ENCODE measurements around the gene C11orf52.
"Not testable (repeated sequence)": the region's sequence is repeated elsewhere in the genome, so short reads cannot be mapped to it uniquely, and the experiment has no call there.

Gene C11orf52

GRCh38 chr11:111913031-111913861 is 5.5 kb upstream of the C11orf52 start:
- DNase-seq, result no peak

- no peak for DNase-seq
Observed at GRCh38 chr11:111913997-111914396, 4.7 kb upstream of the C11orf52 start.

GRCh38 chr11:111916768-111917167 is 1.9 kb upstream of the C11orf52 start:
- DNase-seq, result no peak

- no peak for DNase-seq
Observed at GRCh38 chr11:111917312-111917711, 1.4 kb upstream of the C11orf52 start.

- DNase-seq, result no peak
Observed at GRCh38 chr11:111917788-111918187, 925 bp upstream of the C11orf52 start.

GRCh38 chr11:111920908-111921307 is 2.2 kb downstream of the C11orf52 start:
- no peak for DNase-seq

GRCh38 chr11:111921541-111922230 is 3.0 kb downstream of the C11orf52 start:
- DNase-seq, result no peak

- DNase-seq, result no peak
Observed at GRCh38 chr11:111922803-111923202, 4.1 kb downstream of the C11orf52 start.

- no peak for DNase-seq
Observed at GRCh38 chr11:111923351-111923788, 4.7 kb downstream of the C11orf52 start.

GRCh38 chr11:111923951-111924350 is 5.2 kb downstream of the C11orf52 start:
- DNase-seq, result no peak

GRCh38 chr11:111925953-111926352 is 7.2 kb downstream of the C11orf52 start:
- DNase-seq, result no peak

GRCh38 chr11:111926505-111927391 is 8.0 kb downstream of the C11orf52 start:
- DNase-seq, result peak; percentile 77

GRCh38 chr11:111930472-111930871 is 11.8 kb downstream of the C11orf52 start:
- DNase-seq, result no peak

- DNase-seq, result no peak
Observed at GRCh38 chr11:111932611-111932950, 13.9 kb downstream of the C11orf52 start.

- DNase-seq, result not testable (repeated sequence)
Observed at GRCh38 chr11:111933176-111933575, 14.5 kb downstream of the C11orf52 start.

- no peak for DNase-seq
Observed at GRCh38 chr11:111933872-111934271, 15.2 kb downstream of the C11orf52 start.

GRCh38 chr11:111934306-111934705 is 15.6 kb downstream of the C11orf52 start:
- no peak for DNase-seq

GRCh38 chr11:111935317-111936039 is 16.8 kb downstream of the C11orf52 start:
- DNase-seq, result no peak

- no peak for DNase-seq
Observed at GRCh38 chr11:111936040-111936540, 17.4 kb downstream of the C11orf52 start.

- DNase-seq, result no peak
Observed at GRCh38 chr11:111937461-111937769, 18.7 kb downstream of the C11orf52 start.

- no peak for DNase-seq
Observed at GRCh38 chr11:111937844-111938243, 19.1 kb downstream of the C11orf52 start.

- no peak for DNase-seq
Observed at GRCh38 chr11:111938687-111939160, 20.0 kb downstream of the C11orf52 start.

Measured in NCI-H187 treated with DMSO at 0.1 percent for 48 hours (cell line).